Heart left ventricle (tissue), 16 donors: ENCODE results near the gene CCT2. TPM values are rescaled to one million over a fixed set of nuclear protein-coding genes. Genes with fewer than 3 reads are reported as not detected.

Experiments used
- ATAC-seq, 4 donors: fragments of 200-7000 bp; cut with Tn5 transposase; one replicate each; pipeline ENCODE4 v1.9.1; 2020 to 2022; ENCODE audit warnings: moderate library complexity in 4 of 4, mild to moderate bottlenecking in 3 of 4, moderate number of reproducible peaks in 1 of 4
- DNase-seq, 5 donors: peaks; one replicate each; pipeline ENCODE4 v3.0.0-alpha.2; 2020
- H3K27ac ChIP-seq, 12 donors: fragments of 200-600 bp; sonication (generic) in 4 of 12; one replicate each; pipeline versions ENCODE4 v1.5.0 to v1.8.0; 2016 to 2022; ENCODE audit warnings: mild to moderate bottlenecking in 2 of 12
- H3K27me3 ChIP-seq, 9 donors: fragments of 200-600 bp; sonication (generic) in 2 of 9; one replicate each; pipeline versions ENCODE4 v1.5.1 to v1.8.0; 2016 to 2022; ENCODE audit warnings: mild to moderate bottlenecking in 3 of 9
- H3K36me3 ChIP-seq, 9 donors: fragments of 200-600 bp; sonication (generic) in 2 of 9; one replicate each; pipeline versions ENCODE4 v1.5.0 to v1.8.0; 2018 to 2022; ENCODE audit warnings: mild to moderate bottlenecking in 2 of 9
- H3K4me1 ChIP-seq, 12 donors: fragments of 200-600 bp; sonication (generic) in 4 of 12; one replicate each; pipeline versions ENCODE4 v1.5.0 to v1.8.0; 2016 to 2022; ENCODE audit warnings: mild to moderate bottlenecking in 3 of 12
- H3K4me3 ChIP-seq, 12 donors: fragments of 200-600 bp; sonication (generic) in 4 of 12; one replicate each; pipeline versions ENCODE4 v1.5.0 to v1.8.0; 2017 to 2022; ENCODE audit warnings: mild to moderate bottlenecking in 9 of 12, moderate library complexity in 4 of 12
- H3K9me3 ChIP-seq, 12 donors: fragments of 200-600 bp; sonication (generic) in 4 of 12; one replicate each; pipeline versions ENCODE4 v1.5.0 to v1.8.0; 2016 to 2022; ENCODE audit warnings: mild to moderate bottlenecking in 1 of 12
- POLR2A ChIP-seq, 2 donors: fragments of 450-650 bp; IDR thresholded peaks; one replicate each; pipeline ENCODE4 v1.6.1; 2017; ENCODE audit warnings: antibody characterized with exemption in 2 of 2, mild to moderate bottlenecking in 2 of 2, moderate library complexity in 2 of 2
- WGBS, 4 donors: extraction: QIAGEN DNeasy Blood & Tissue Kit in 2 of 4; methylation state at CpG; one replicate each; pipeline versions ENCODE4 v1.1.5 to v1.1.7; 2013 to 2018; 5-methylcytosine and 5-hydroxymethylcytosine counted together
- intact Hi-C, 10 donors: fragments of 100-400 bp; cut with DNase I; formaldehyde crosslinking; loops; one replicate each; pipeline versions ENCODE4 v1.11.1 to v1.14.2; 2022
- polyA plus RNA-seq, 2 donors: library from polyadenylated mRNA; stranded (reverse); fragments of 200-250 nt; gene quantifications; one replicate each; pipeline ENCODE4 v1.2.3, GENCODE V29; 2013
- total RNA-seq, 9 donors: library from RNA; depleted of rRNA in 2 of 9; stranded (reverse); fragments of >200 nt in 2 of 9; fragmentation: NEBNext Ultra II Directional in 3 of 9; extraction: Animal tissue kit (Norgen Biotek cat#: 25700) in 3 of 9; gene quantifications; one replicate each; pipeline versions ENCODE4 v1.1.0 to v1.2.4, GENCODE V29; 2016 to 2023
- TF ChIP-seq, protein P1 (sequence below), 12 donors: fragments of 200-600 bp; sonication (generic) in 4 of 12; IDR thresholded peaks; one replicate each; pipeline versions ENCODE4 v1.5.0 to v1.8.0; 2018 to 2022; ENCODE audit warnings: antibody characterized with exemption in 12 of 12, mild to moderate bottlenecking in 5 of 12
- donor health status: ischemic (EF 13 %, LVEDD 7.1; RV severe dilation, severe dysfunction).
- donor health status: healthy with polysubstance abuse.
- donor health status: DM: no; HTN: yes; CAD: no.
- donor health status: DM: no; HTN: no; CAD: no.
- donor health status: ischemic (EF 25% LVEDD 6.9; RV normal size, moderate dysfunction).
- donor health status: ischemic (EF 25% LVEDD 5.7; RV mildly dilated, moderate dysfunction).
- donor health status: healthy.
- donor health status: DM: yes; HTN: yes; CAD: no.
- donor health status: ischemic (EF 35%, LVEDD 5.7; RV mildly dilated, moderate dysfunction).
- donor health status: nonischemic (EF 11% LVEDD 7.7; RV severe dilation, severe dysfunction).
- donor health status: DM: yes; HTN: yes; CAD: no.
- donor health status: PGD.
- donor health status: ischemic (EF 29% LVEDD 5.4; RV normal size, mild dysfunction).
- donor health status: nonischemic (EF 23%, LVEDD 6.1; RV moderate dilation, normal function).

The CCT2 gene
- total and polyA plus RNA-seq, 11 donors = 59.7 to 342 (median 93.3) TPM

DNA sequence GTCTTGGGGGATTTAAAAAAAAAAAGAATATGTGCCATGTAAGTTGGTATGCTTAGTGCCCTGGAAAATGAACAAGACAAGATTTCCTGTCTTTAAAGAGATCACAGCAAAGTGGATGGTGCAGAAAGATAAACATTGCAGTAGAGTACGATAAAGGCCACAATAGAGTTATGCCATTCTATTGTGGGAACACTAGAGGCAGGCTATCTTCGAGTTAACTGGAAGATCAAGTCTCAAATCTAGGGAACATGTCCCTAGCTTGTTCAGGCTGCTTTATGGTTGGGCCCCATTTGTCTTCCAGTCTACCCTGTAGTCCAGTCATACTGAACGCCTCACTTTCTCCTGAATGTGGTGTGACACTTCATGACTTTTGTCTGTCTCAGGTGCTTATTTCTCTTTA, 18.7 kb upstream of the CCT2 start:
- TF ChIP-seq, protein P1, sequence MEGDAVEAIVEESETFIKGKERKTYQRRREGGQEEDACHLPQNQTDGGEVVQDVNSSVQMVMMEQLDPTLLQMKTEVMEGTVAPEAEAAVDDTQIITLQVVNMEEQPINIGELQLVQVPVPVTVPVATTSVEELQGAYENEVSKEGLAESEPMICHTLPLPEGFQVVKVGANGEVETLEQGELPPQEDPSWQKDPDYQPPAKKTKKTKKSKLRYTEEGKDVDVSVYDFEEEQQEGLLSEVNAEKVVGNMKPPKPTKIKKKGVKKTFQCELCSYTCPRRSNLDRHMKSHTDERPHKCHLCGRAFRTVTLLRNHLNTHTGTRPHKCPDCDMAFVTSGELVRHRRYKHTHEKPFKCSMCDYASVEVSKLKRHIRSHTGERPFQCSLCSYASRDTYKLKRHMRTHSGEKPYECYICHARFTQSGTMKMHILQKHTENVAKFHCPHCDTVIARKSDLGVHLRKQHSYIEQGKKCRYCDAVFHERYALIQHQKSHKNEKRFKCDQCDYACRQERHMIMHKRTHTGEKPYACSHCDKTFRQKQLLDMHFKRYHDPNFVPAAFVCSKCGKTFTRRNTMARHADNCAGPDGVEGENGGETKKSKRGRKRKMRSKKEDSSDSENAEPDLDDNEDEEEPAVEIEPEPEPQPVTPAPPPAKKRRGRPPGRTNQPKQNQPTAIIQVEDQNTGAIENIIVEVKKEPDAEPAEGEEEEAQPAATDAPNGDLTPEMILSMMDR (IDR thresholded peaks at IDR 0.05) = no peak
- no peak for TF ChIP-seq POLR2A (IDR thresholded peaks at IDR 0.05)
- H3K4me1 ChIP-seq = peaks cover 0 to 5% (median 0%) of the 10 kb centered on the region in 12 donors
- WGBS, 4 donors = 75 to 85% (median 80%) methylated on average over 3 of the region's 3 CpGs
- H3K4me3 ChIP-seq = no peak overlapping the region
- no peaks in the 10 kb centered on the region for H3K27me3 ChIP-seq
- no peak overlapping the region for H3K27ac ChIP-seq
- intact Hi-C loops = loop anchor here in 3 of 10 donors (5.0 to 10.0 kb wide), 2 partner anchors 149 to 172 kb away; no protein-coding TSS in a partner anchor
- no peaks in the 10 kb centered on the region for H3K9me3 ChIP-seq
- ATAC-seq (no peak), DNase-seq (no peak)
- H3K36me3 ChIP-seq = peaks cover 0 to 70% (median 63%) of the 10 kb centered on the region in 9 donors

GRCh38 chr12:69569236-69569635, 16.0 kb upstream of the CCT2 start:
- peaks cover 0 to 79% (median 68%) of the 10 kb centered on the region in 9 donors for H3K36me3 ChIP-seq
- 62 to 76% (median 69%) methylated on average over 4 of the region's 4 CpGs for WGBS, 4 donors
- no peaks in the 10 kb centered on the region for H3K9me3 ChIP-seq
- no peak overlapping the region for H3K4me3 ChIP-seq
- H3K27ac ChIP-seq = no peak overlapping the region
- no peaks in the 10 kb centered on the region for H3K27me3 ChIP-seq
- TF ChIP-seq, protein P1 (IDR thresholded peaks at IDR 0.05) = no peak
- TF ChIP-seq POLR2A (IDR thresholded peaks at IDR 0.05) = no peak
- DNase-seq = no peak
- no peak for ATAC-seq
- peaks cover 0 to 5% (median 0%) of the 10 kb centered on the region in 12 donors for H3K4me1 ChIP-seq
- intact Hi-C loops = loop anchor here in 3 of 10 donors (5.0 to 10.0 kb wide), 2 partner anchors 152 to 174 kb away; no protein-coding TSS in a partner anchor

- no peaks in the 10 kb centered on the region for H3K27me3 ChIP-seq
- H3K27ac ChIP-seq = no peak overlapping the region
- DNase-seq (no peak), ATAC-seq (no peak)
- H3K4me3 ChIP-seq = no peak overlapping the region
- peaks cover 0 to 5% (median 0%) of the 10 kb centered on the region in 12 donors for H3K4me1 ChIP-seq
- 91 to 94% (median 92%) methylated on average over 10 of the region's 10 CpGs for WGBS, 4 donors
- peaks cover 0 to 79% (median 68%) of the 10 kb centered on the region in 9 donors for H3K36me3 ChIP-seq
- intact Hi-C loops = loop anchor here (2.0 to 10.0 kb wide), 13 partner anchors 98 to 213 kb away; partner anchors contain the start of genes FRS2 (in 9 of the 10) and YEATS4 (in 2 of the 10)
- no peaks in the 10 kb centered on the region for H3K9me3 ChIP-seq
- TF ChIP-seq, protein P1 (IDR thresholded peaks at IDR 0.05) = no peak
Observed at GRCh38 chr12:69570000-69570516, 15.2 kb upstream of the CCT2 start.

DNA sequence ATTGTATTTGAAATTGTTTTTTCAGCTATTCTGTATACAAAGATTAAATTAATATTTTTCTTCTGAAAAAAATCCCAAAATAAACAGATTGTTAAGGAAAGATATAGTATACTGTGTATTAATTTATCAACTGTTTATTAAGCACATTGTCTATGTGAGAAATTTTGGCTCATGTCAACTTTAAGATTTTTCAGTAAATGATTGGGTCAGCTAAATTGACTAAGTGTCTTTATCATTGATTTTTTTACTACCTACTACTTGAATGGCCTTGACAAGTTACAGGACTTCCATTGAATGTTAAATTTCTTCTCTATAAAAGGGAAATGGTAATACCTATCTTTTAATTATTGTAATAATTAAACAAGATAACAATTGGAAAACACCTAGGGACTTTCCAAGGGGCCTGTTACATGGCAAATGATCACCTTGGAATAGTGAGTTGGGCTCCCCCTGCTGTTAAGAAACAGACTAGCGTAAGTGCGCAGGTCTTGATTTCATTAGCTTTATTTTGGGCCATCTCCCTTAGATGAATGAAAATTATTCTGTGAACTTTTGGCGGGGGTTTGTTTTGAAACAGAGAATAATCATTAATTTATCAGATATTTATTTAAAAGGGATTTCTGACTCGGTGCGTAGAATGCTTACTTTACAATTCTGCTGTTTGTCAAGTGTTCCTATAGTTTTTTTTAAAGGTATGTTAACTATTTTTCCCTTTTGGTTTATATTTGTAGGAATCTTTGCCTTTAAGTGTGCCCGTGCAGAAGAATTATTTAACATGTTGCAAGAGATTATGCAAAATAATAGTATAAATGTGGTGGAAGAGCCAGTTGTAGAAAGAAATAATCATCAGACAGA, 14.5 kb upstream of the CCT2 start:
- peaks cover 0 to 78% (median 68%) of the 10 kb centered on the region in 9 donors for H3K36me3 ChIP-seq
- DNase-seq = peak in 4 of 5 donors; percentile 18 to 37 (median 34)
- TF ChIP-seq, protein P1 (IDR thresholded peaks at IDR 0.05) = peak; percentile 70 to 87 (median 78)
- TF ChIP-seq POLR2A (IDR thresholded peaks at IDR 0.05) = no peak

More for the DNA sequence above, 14.5 kb upstream of the CCT2 start:
- WGBS, 4 donors = 53 to 57% (median 55%) methylated on average over 6 of the region's 6 CpGs
- ATAC-seq = peak in 2 of 4 donors; percentile 77 to 80
- H3K9me3 ChIP-seq = no peaks in the 10 kb centered on the region
- H3K27me3 ChIP-seq = no peaks in the 10 kb centered on the region
- peaks cover 0 to 5% (median 0%) of the 10 kb centered on the region in 12 donors for H3K4me1 ChIP-seq
- intact Hi-C loops = loop anchor here (1.0 to 10.0 kb wide), 14 partner anchors 98 to 214 kb away; partner anchors contain the start of genes FRS2 (in 9 of the 10) and YEATS4 (in 2 of the 10)
- no peak overlapping the region for H3K27ac ChIP-seq
- no peak overlapping the region for H3K4me3 ChIP-seq
